GM23248 (cell line): ENCODE data around the gene ATRN. TPM values are rescaled to one million over a fixed set of nuclear protein-coding genes. Genes with fewer than 3 reads are reported as not detected.

Experiments
- DNase-seq: peaks from one replicate; pipeline ENCODE4 v3.0.0-alpha.2; 2015
- H2AFZ ChIP-seq: fragments of 200-600 bp; sonication (generic); 2 replicates; pipeline ENCODE4 v1.6.1; 2016; ENCODE audit warnings: antibody characterized with exemption
- H3F3A ChIP-seq: fragments of 200-600 bp; sonication (generic); 2 replicates; pipeline ENCODE4 v1.6.1; 2016; ENCODE audit warnings: mild to moderate bottlenecking, antibody characterized with exemption, mixed run types; ENCODE audit not compliant: insufficient read depth
- H3K27ac ChIP-seq: fragments of 200-600 bp; sonication (generic); 2 replicates; pipeline ENCODE4 v1.5.1; 2016; ENCODE audit warnings: mild to moderate bottlenecking
- H3K27me3 ChIP-seq: fragments of 200-600 bp; sonication (generic); replicated peaks from 2 replicates; pipeline ENCODE4 v1.6.1; 2016; ENCODE audit warnings: mild to moderate bottlenecking; ENCODE audit not compliant: insufficient read depth
- H3K36me3 ChIP-seq: fragments of 200-600 bp; sonication (generic); 2 replicates; pipeline ENCODE4 v1.6.1; 2016; ENCODE audit warnings: low read depth, mild to moderate bottlenecking
- H3K4me1 ChIP-seq: fragments of 200-600 bp; sonication (generic); 2 replicates; pipeline ENCODE4 v1.6.1; 2016; ENCODE audit warnings: mild to moderate bottlenecking; ENCODE audit not compliant: insufficient read depth
- H3K4me2 ChIP-seq: fragments of 200-600 bp; sonication (generic); one replicate; pipeline ENCODE4 v1.6.1; 2016; ENCODE audit warnings: mild to moderate bottlenecking; ENCODE audit not compliant: unreplicated experiment
- H3K4me3 ChIP-seq: fragments of 200-600 bp; sonication (generic); 2 replicates; pipeline ENCODE4 v1.5.1; 2016; ENCODE audit warnings: mild to moderate bottlenecking
- H3K79me2 ChIP-seq: fragments of 200-600 bp; sonication (generic); 2 replicates; pipeline ENCODE4 v1.6.1; 2016; ENCODE audit warnings: mild to moderate bottlenecking; ENCODE audit not compliant: insufficient read depth
- H3K9ac ChIP-seq: fragments of 200-600 bp; sonication (generic); 2 replicates; pipeline ENCODE4 v1.6.1; 2016; ENCODE audit warnings: mild to moderate bottlenecking
- H3K9me2 ChIP-seq: fragments of 200-600 bp; sonication (generic); 2 replicates; pipeline ENCODE4 v1.6.1; 2016; ENCODE audit warnings: mixed run types, mild to moderate bottlenecking, moderate library complexity; ENCODE audit not compliant: insufficient read depth
- H3K9me3 ChIP-seq: fragments of 200-600 bp; sonication (generic); one replicate; pipeline ENCODE4 v1.6.1; 2017; ENCODE audit warnings: low read depth
- H4K20me1 ChIP-seq: fragments of 200-600 bp; sonication (generic); 2 replicates; pipeline ENCODE4 v1.6.0; 2016; ENCODE audit not compliant: insufficient read depth
- EZH2 ChIP-seq: fragments of 200-600 bp; sonication (generic); IDR thresholded peaks from 2 replicates; pipeline ENCODE4 v1.6.1; 2018; ENCODE audit warnings: antibody characterized with exemption, mild to moderate bottlenecking; ENCODE audit not compliant: insufficient read depth, poor library complexity, severe bottlenecking
- EZH2phosphoT487 ChIP-seq: fragments of 200-600 bp; sonication (generic); IDR thresholded peaks from 2 replicates; pipeline ENCODE4 v1.6.1; 2018; ENCODE audit warnings: antibody characterized with exemption, moderate library complexity, mild to moderate bottlenecking, low read depth; ENCODE audit not compliant: insufficient read depth
- WGBS, 2 experiments: methylation state at CpG; one replicate each; pipeline ENCODE4 v1.1.6; 2015 to 2017; ENCODE audit warnings: low lambda C conversion rate in 2 of 2, low coverage in 1 of 2; ENCODE audit errors: missing lambda C conversion rate in 2 of 2; 5-methylcytosine and 5-hydroxymethylcytosine counted together
- in situ Hi-C: fragments of 300-500 bp; cut with MboI; formaldehyde crosslinking; loops from 2 replicates; pipeline ENCODE4 v1.15.0; 2020
- polyA plus RNA-seq: library from polyadenylated mRNA; unstranded; fragments of >200 nt; fragmentation: Nextera tagmentation; extraction: Ambion mirVana; gene quantifications from 2 replicates; pipeline ENCODE4 v1.2.1, GENCODE V29; 2016
- total RNA-seq: library from RNA; depleted of rRNA; stranded (reverse); fragments of >200 nt; shearing (Covaris generic); gene quantifications from 2 replicates; pipeline ENCODE4 v1.2.3, GENCODE V29; 2014

ATRN gene
- total and polyA plus RNA-seq, 2 experiments from 2014 or later = 9.9 to 38.7 TPM

DNA sequence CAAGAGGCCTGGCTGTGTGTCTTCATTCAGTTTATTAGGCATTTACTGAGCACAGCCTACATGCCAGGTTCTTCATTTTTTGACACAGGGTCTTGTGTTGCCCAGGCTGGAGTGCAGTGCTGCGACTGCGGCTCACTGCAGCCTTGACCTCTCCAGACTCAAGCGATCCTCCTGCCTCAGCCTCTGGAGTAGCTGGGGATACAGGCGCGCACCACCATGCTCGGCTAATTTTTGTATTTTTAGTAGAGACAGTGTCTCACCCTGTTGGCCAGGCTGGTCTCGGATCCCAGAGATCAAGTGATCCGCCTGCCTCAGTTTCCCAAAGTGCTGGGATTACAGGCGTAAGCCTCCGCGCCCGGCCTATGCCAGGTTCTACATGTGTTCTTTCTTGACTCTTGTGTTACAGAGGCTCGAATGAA, 601 bp upstream of the ATRN start:
- Histone ChIP-seq H3K27me3 (peaks cover 4% of the 10 kb centered on the region; the same call in 1 of the 2 replicates), H3K79me2 (peaks cover 42% of the 10 kb centered on the region), H3K9ac (peak overlapping the region; percentile 99), H2AFZ (peak overlapping the region; percentile 99), H4K20me1 (no peaks in the 10 kb centered on the region), H3K4me1 (peaks cover 21% of the 10 kb centered on the region), H3K9me2 (no peaks in the 10 kb centered on the region), H3K27ac (peak overlapping the region; percentile 95), H3K9me3 (no peaks in the 10 kb centered on the region), H3K4me2 (peak overlapping the region; percentile 97), H3F3A (no peaks in the 10 kb centered on the region), H3K4me3 (peak overlapping the region; percentile 99), H3K36me3 (no peaks in the 10 kb centered on the region)
- no peak for DNase-seq
- no peak for TF ChIP-seq EZH2
- no peak for TF ChIP-seq EZH2phosphoT487
- in situ Hi-C loops = no loop called here
- 36 to 42% methylated on average over 13 of the region's 13 CpGs for WGBS, 2 experiments

DNA sequence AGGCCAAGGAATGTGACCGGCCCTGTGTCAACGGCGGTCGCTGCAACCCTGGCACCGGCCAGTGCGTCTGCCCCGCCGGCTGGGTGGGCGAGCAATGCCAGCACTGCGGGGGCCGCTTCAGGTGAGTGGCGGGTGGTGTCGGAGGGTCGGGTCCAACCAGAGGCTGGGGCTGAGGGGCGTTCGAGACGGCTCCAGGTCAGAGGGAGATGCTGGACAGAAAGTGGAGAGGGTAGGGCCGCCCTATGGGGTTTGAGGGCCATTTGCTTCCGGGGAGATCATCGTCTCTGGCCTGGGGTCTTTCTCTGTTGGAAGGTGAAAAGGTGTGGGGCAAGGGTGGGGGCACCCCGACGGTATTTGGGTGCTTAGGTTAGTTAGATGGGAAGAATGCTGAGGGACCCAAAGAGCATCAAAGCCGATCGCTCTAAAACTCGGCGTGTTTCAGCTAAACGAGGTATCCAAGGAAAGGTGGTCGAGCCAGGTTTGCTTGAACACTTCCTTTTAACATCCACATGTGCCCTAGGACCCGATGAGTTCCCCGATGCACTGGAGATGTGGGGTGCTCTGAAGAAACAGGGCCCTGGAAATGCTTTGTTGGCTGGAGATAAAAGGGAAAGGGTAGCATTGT, 691 bp downstream of the ATRN start:
- 0 to 2% methylated on average over 21 to 30 of the region's 30 CpGs for WGBS, 2 experiments
- Histone ChIP-seq H3K9me2 (no peaks in the 10 kb centered on the region), H3K27me3 (no peaks in the 10 kb centered on the region), H3K9ac (peak overlapping the region; percentile 99), H3K27ac (peak overlapping the region; percentile 95), H3K4me3 (peak overlapping the region; percentile 99), H2AFZ (peak overlapping the region; percentile 99), H3K9me3 (no peaks in the 10 kb centered on the region), H4K20me1 (no peaks in the 10 kb centered on the region), H3F3A (no peaks in the 10 kb centered on the region), H3K79me2 (peaks cover 55% of the 10 kb centered on the region), H3K36me3 (no peaks in the 10 kb centered on the region), H3K4me2 (peak overlapping the region; percentile 77), H3K4me1 (peaks cover 21% of the 10 kb centered on the region)
- in situ Hi-C loops = no loop called here
- DNase-seq = peak; percentile 18
- TF ChIP-seq EZH2phosphoT487 (no peak), EZH2 (no peak)

DNA sequence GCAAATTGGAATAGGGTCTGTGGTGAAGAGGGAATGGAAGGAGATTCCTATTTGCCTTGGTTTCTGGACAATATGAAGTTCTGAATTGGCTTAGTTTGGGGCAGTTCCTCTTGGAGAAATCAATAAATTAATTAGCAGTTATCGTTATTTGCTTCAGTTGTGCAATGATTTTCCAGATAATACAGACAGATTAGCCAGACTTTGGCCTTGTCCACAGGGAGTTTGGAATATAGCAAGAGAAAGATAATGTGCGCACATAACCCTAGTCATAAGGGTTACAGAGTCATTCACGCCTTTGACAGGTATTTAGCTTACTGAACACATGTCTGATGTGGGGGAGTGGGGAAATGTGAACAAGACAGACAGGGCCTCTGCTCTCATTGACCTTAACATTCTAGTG, 1.3 kb downstream of the ATRN start:
- H3F3A ChIP-seq = no peaks in the 10 kb centered on the region
- in situ Hi-C loops = no loop called here
- no peaks in the 10 kb centered on the region for H3K36me3 ChIP-seq
- WGBS, 2 experiments = 41 to 43% methylated on average over 3 of the region's 3 CpGs
- peaks cover 21% of the 10 kb centered on the region for H3K4me1 ChIP-seq
- H3K4me3 ChIP-seq = peak overlapping the region; percentile 99
- H4K20me1 ChIP-seq = no peaks in the 10 kb centered on the region
- no peaks in the 10 kb centered on the region for H3K27me3 ChIP-seq
- H3K27ac ChIP-seq = no peak overlapping the region
- H3K9ac ChIP-seq = peak overlapping the region; percentile 99
- H3K4me2 ChIP-seq = peak overlapping the region; percentile 77
- no peak for TF ChIP-seq EZH2phosphoT487
- TF ChIP-seq EZH2 = no peak
- H3K9me2 ChIP-seq = no peaks in the 10 kb centered on the region
- H2AFZ ChIP-seq = peak overlapping the region; percentile 99; the same call in 1 of the 2 replicates
- DNase-seq = no peak
- peaks cover 60% of the 10 kb centered on the region for H3K79me2 ChIP-seq
- no peaks in the 10 kb centered on the region for H3K9me3 ChIP-seq

DNA sequence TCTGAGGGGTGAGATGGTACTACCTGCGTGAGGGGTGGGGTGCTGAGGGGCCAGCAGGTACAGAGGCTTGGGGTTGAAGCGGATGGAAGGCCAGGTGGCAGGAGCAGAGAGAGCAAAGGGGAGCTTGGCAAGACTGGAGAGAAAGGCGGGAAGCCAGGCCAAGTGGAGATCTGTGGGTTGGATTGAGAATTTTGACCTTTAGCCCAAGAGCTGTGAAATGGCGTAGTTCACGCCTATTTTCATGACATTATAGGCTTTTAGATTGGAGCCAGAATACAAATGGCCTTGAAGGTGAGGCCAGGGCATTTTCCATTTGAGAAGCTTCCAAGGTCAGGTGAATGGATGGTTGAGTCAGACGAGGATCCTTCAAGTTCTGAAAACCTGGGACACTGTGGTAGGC, 2.5 kb downstream of the ATRN start:
- peaks cover 68% of the 10 kb centered on the region for H3K79me2 ChIP-seq
- H3K4me3 ChIP-seq = no peak overlapping the region
- no peak overlapping the region for H3K9ac ChIP-seq
- in situ Hi-C loops = no loop called here
- no peak overlapping the region for H2AFZ ChIP-seq
- H3K4me1 ChIP-seq = peaks cover 21% of the 10 kb centered on the region
- no peaks in the 10 kb centered on the region for H3K9me3 ChIP-seq
- peak overlapping the region; percentile 77 for H3K4me2 ChIP-seq
- no peak overlapping the region for H3K27ac ChIP-seq
- no peaks in the 10 kb centered on the region for H3K27me3 ChIP-seq
- no peaks in the 10 kb centered on the region for H3F3A ChIP-seq
- 89 to 94% methylated on average over 6 of the region's 6 CpGs for WGBS, 2 experiments
- TF ChIP-seq EZH2phosphoT487 = no peak
- no peak for TF ChIP-seq EZH2
- no peaks in the 10 kb centered on the region for H3K36me3 ChIP-seq
- no peaks in the 10 kb centered on the region for H4K20me1 ChIP-seq
- DNase-seq = no peak
- no peaks in the 10 kb centered on the region for H3K9me2 ChIP-seq
